GM19438 (cell line): ENCODE measurements around the gene GAL3ST2.

Experiments
- ATAC-seq: cut with Tn5 transposase; IDR thresholded peaks from one replicate; pipeline ENCODE4 v1.9.1; 2021; ENCODE audit warnings: low read depth; ENCODE audit not compliant: unreplicated experiment

Gene GAL3ST2

DNA sequence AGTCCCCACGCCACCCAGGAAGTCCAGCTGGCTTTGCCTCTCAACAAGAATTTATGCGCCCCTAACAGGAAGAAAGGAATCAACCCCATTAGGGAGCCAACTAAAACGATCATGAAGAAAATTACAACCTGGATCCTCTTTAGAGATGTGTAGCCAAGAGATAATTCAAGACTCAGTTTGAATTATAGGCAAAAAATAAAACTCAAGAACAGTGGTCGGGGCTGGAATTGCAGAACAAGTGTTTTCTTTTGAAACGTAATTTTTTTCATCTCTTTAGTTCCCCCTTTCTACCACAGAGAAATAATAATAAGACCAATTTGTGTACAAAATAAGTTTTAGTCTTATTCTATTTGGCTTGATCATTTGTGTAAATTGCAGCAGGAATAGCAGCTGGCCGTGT is 59.7 kb downstream of the GAL3ST2 start:
- no peak for ATAC-seq

DNA sequence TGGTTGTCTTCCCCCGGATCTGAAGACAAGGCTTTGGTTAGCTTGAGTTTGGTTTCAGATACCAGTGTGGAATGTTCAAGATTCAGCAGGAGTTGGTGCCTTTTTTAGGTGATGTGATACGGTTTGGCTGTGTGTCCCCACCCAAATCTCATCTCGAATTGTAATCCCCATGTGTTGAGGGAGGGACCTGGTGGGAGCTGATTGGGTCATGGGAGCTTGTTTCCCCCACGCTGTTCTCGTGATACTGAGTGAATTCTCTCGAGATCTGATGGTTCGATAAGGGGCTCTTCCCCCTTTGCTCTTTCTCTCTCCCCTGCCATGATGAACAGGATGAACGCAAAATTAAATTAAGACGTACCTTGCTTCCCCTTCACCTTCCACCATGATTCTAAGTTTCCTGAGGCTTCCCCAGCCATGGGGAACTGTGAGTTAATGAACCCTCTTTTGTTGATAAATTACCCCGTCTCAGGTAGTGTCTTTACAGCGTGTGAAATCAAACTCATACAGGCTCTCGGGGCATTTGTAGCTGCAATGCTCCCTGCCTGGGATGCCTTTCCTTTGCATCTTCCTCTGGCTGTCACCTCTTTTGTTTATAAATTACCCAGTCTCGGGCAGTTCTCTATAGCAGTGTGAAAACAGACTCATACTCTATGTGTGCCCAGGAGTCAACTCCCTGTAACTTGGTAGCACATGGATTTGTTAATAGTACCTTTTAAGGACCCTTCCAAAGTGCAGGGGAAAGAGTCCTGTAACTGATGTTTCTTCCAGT is 60.8 kb downstream of the GAL3ST2 start:
- ATAC-seq: no peak

DNA sequence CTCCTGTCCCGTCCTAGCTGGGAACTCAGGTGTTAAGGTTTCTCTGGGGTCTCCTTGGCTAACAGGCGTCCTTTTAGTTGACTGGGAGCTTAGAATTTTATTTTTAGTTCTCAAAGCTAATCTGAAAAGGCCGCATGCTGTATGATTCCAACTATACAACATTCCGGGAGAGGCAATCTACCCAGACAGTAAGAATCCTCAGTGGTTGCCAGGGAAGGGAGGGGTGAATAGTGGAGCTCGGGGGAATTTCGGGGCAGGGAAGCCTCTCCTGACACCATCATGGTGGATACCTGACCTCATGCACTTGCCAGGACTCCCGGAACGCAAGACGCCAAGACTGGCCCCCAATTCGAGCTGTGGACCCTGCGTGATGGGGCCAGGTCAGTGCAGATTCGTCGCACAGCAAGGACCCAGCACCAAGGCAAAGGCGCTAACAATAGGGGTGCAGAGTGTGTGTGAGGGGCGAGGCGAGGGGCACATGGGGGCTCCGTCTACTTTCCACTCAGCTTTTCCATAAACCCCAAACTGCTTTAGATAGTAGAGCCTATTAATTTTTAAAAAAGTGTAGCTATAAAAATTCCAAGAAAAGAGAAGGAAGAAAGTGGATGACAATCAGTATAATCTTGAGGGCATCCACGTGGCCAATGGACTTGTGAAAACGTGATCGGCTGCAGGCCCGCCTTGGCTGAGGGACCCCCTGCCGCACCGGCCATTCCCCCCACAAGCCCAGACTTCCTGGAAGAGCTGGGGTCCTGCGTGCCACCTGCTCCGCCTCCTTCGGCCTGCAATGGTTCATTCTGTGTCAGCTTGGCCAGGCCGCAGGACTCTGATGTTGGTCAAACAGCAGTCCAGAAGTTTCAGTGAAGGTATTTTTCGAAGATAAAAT is 64.8 kb downstream of the GAL3ST2 start:
- ATAC-seq: no peak

DNA sequence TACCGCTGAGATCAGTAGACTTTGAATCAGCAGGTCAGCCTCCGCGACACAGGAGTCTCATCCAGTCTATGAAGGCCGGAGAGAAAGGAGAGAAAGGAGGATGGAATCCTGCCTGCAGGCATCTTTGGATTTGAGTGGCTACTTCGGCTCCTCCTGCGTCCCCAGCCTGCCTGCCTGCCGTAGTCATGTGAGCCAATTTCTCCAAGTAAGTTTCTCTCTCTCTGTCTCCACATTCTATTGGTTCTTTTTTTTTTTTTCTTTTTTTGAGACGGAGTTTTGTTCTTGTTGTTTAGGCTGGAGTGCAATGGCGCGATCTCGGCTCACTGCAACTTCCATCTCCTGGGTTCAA is 65.4 kb downstream of the GAL3ST2 start:
- no peak for ATAC-seq

DNA sequence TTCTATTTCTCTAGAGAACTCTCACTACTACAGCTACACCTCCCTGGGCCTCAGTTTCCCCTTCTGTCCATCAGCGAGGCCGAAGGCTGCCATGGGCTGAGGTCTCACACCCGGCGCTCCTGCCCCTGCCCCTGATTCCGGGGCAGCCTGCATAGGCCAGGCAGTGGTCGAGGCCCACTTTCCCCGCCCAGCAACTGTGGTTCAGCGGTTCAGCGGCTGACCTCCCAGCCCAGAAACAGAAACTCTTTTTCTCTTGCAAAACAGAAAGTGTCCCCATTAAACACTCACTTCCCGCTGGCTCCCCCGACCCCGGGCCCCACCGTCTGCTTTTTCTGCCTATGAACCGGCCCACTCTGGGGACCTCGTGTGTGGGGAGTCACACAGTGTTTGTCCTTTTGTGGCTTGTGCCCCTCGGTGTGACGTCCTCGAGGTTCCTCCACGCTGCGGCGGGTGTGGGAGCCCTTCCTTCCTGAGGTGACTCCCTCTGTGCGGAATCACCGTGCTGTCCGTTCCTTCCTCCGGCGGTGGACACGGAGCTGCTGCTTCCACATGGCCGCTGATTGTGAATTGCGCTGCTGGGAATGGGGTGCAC is 66.1 kb downstream of the GAL3ST2 start:
- no peak for ATAC-seq

DNA sequence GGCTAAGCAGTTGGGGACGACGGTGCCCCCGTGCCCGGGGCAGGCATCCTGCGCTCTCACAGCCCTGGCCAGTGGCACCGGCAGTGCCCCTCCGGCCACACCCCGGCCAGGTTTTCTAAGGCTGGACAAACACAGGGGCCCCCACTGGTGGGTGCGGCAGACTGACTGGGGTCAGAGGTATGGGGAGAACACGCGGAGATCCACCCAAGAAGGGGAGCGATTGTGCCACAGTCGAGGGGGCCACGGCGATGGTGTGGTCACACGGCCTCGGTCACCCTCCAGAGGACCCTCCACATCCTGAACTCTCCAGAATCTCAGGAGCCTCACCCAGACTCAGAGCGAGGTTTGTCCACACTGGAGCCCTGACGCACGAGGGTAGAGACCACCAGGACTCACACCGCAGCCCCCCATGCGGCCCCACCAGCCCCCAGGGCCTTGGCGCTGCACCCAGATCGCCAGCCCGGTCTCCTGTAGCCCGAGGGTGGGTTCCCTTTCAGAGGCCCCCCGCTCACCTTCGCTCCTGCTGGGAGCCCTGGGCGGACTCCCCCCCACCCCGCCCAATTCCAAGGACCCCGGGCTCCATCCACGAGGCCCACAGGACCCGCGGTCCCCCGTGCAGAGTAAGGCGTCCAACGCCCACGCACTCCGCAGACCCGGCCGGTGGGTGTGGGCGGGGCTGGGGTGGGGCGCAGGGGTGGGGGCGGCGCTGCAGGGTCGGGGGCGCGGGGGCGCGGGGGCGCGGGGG is 66.9 kb downstream of the GAL3ST2 start:
- ATAC-seq: no peak

DNA sequence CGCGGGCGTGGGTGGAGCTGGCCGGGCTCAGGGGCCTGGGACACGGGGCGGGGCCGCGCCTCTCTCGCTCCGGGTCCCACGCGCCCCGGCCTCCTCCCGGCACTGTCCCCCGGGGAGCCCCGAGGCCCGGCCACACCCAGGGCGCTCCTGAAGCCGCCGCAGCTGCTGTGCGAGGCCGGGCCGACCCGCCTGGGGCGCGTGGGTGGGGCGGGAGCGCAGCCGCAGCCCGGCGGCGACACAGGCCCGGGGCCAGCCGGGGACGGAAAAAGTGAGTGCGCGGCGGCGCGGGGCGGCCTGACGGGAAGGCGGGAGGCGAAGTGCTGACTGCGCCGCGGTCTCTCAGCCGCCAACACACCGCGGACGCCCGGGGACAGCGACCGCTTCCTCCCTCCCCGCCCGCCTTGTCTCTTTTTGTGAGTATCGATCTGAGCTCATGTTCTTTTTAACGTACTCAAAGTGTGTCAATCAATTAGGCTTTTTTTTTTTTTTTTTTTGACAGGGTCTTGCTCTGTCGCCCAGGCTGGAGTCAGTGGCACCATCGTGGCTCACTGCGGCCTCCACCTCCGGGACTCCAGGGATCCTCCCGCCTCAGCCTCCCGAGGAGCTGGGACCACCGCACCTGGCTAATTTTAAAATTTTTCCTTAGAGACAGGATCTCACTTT is 67.6 kb downstream of the GAL3ST2 start:
- ATAC-seq: no peak

DNA sequence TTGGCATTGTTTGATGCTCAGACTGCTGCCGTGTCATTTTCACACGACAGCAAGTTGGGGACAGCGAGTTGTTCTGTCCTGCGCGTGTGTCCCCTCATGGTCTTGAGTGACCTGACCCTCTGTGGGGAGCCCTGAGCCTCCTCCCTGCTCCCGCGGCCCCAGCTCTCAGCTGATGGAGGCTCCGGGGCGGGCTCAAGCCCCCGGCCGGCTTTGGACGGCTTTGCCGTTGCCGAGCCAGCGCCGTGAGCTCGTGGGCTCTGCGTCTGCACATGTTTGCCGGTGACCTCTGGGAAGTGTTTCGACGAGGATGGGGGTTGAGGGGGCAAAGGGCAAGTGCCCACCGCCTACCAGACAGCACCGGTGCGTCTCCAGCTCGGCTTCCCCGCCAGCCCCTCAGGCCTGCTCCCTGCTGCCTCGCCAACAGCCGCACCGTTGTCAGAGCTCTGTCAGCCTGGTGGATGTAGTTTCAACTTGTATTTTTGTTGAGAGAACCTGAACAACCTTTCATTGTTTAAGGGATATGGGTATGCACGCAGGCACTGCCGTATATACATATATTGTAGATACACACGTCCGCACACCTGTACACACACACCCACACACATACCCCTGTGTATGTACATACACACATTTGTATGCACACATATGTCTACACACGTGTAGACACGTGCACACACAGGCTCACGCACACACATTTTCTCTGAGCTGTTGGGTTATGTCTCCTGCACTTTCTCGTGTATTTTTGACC is 68.4 kb downstream of the GAL3ST2 start:
- no peak for ATAC-seq

DNA sequence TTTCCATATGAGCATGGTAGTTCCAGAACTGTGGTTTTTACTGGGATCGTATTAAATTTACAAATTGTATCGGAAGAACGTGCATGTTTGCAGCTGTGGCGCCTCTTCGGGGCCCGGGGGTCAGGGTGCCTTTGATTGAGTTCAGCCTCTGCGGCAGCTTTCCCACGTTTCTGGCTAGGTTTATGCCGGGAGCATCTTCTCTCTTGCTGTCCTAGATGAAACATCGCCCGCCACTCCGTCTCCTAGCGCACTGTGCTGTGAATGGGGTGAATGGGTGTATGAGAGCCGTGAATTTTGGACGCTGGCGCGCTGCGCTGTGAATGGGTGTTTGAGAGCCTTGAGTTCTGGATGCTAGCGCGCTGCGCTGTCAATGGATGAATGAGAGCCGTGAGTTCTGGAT is 69.8 kb downstream of the GAL3ST2 start:
- ATAC-seq: no peak

DNA sequence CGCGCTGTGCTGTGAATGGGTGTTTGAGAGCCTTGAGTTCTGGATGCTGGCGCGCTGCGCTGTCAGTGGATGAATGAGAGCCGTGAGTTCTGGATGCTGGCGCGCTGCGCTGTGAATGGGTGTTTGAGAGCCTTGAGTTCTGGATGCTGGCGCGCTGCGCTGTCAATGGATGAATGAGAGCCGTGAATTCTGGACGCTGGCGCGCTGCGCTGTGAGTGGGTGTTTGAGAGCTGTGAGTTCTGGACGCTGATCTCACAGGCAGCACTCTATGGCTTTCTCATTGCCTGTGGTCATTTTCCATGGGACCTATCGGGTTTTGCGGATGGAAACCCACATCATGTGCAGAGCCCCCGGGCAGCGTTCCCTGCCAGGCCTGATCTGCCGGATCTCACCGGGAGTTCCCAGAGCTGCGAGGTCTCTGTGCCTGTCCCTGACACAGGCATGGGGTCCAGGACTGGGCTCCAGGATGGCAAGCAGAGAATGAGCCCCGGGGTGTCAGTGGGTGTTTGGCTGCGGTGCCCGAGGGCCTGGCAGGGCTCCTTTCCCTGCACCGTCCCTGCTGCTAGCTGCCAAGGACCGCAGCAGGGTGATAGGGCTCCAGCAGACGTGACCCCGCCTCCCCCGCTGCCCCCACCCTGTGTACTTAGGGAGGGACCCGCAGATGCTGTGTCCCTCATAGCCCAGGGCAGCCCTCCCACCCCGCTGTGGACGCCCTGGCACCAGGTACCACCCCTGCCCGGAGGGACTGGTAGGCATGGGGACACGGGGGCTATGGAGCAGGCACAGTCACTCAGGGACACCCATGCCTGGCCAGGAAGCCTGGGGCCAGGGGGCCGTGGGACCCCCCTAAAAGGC is 72.4 kb downstream of the GAL3ST2 start:
- no peak for ATAC-seq

DNA sequence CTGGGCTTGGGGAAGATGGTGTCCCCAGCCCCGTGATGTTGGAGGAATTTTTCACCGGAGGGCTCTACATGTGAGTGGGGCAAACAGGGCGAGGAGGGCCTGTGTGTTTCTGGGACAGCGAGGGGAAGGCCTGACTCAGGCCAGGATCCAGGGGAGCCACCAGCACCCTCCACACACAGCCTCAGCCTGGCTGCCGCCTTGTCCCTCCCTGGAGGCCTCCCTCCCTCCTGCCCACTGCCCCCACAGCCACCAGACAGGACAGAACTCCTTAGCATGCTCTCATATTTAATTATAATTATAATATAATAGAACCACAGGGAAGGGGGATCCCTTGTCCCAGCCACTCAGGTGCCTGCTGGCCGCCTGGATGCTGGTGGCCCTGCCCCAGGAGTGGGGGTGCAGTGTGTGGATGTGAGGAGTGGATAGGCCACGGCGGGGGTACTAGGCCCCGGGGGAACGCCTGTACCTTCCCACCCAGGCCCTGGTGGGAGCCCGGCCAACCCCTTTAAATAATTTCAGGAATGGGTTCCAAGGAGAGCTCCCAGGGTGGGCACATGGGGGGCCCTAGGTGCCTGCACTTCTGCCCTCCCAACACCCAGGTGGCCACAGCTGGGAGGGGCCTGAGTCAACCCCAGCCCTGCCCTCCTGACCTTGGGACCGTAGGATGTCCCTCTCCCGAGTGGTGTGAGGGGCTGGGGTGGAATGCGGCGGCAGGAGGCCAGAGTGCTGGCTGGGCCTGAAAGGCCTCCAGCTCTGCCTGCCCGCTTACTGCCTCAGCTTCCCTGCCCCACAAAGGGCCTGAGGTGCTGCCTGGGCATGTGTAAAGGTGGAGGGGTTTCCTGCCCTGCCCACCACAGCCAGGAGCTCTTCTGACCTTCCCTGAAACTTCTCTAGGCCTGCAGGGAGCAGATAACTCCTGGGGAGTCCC is 73.3 kb downstream of the GAL3ST2 start:
- ATAC-seq: no peak

DNA sequence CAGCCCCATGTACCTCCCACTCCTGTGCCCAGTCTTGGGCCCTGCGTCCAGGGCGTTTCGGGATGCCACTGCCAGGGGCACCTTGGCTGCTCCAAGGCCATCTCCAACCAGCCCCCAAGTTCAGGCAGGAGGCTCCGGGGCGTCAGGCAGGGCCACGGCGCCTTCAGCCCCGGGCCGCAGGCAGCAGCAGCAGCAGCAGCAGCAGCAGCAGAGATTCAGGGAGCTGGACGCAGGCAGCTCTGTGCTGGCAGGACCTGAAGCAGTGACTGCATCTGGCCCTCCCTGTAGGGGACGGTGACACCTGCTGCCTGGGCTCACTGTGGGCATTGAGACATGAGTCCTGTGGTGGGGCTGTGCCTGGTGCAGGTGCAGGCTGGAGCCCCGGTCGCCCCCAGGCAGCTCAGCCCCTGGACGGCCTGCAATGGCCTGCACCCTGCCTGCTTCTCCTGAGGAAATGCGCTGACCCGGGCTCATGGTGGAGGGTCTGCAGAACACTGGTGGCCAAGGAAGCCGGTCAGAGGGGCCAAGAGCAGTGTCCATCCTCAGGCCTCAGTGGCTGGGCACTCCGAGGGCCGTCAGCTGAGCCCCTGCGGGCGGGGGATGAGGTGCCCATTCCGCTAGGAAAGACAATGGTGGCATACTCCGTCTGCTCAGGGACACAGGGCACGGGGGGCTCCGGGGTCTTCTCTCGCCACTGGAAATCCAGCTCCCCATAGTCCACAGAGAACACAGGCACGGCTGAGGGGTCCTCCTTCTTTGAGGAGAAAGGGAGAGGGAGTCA is 74.1 kb downstream of the GAL3ST2 start:
- ATAC-seq: no peak

DNA sequence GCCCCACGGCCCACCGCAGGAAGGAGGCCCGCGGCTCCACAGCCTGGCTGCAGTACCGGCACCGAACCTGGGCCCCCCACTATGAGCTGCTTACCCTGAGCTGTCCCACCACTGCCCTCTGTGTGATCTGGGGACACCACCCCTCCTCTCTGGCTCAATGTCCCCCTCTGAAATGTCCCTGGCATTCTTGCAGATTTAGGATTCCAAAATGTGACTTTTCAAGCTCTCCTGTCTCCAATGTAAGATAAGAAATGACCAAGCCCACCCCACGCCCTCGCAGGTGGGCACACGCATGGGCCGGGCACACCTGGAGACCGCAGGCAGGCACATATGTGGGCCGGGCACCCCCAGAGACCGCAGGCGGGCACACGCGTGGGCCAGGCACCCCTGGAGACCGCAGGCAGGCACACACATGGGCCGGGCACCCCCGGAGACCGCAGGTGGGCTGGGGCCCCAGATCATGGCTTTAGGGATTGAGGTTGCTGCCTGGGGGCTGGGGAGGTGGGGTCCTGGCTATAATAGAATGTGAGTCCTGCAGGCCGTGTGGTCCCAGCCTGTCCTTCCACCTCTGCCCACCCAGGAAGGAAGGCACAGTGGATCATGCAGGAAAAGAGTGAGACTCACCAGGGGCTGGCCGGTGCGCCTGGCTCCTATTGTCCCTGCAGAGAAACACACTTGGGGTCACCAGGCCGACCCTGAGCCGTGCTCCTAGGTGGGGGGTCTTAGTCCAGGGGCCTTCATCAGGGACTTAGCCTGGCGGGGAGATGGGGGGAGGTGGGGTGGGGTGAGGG is 74.9 kb downstream of the GAL3ST2 start:
- no peak for ATAC-seq

DNA sequence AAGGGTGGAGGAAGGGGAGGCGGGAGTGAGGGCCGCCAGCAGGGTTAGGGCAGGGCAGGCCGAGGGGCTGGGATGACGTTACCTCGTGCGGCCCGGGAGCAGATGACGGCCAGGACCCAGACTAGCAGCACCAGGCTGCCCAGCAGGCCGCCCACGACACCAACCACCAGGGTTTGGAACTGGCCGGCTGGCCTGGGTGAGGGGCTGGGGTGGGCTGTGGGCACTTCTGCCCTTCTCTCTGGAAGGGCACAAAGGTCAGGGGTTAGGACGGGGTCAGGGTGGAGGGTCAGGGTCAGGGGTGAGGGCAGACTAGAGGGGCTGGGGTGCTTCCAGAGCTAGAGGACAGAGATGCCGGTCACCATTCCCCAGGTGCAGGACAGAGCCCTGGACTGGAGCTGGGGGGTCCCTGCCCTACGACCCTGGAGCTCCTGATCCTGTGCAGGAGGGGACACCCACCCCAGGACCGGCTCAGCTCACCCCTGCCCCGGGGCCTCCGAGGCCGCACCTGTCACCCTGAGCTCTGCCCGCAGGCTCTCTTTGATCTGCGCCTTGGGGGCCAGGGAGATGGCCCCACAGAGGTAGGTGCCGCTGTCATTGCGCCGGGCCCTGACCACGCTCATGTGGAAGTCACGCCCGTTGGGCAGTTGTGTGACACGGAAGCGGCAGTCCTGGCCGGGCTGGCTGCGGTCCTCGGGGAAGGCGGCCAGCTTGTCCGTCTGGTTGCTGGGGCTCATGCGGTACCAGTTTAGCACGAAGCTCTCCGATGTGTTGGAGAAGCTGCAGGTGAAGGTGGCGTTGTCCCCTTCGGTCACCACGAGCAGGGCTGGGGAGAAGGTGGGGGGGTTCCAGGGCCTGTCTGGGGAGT is 75.7 kb downstream of the GAL3ST2 start:
- no peak for ATAC-seq

DNA sequence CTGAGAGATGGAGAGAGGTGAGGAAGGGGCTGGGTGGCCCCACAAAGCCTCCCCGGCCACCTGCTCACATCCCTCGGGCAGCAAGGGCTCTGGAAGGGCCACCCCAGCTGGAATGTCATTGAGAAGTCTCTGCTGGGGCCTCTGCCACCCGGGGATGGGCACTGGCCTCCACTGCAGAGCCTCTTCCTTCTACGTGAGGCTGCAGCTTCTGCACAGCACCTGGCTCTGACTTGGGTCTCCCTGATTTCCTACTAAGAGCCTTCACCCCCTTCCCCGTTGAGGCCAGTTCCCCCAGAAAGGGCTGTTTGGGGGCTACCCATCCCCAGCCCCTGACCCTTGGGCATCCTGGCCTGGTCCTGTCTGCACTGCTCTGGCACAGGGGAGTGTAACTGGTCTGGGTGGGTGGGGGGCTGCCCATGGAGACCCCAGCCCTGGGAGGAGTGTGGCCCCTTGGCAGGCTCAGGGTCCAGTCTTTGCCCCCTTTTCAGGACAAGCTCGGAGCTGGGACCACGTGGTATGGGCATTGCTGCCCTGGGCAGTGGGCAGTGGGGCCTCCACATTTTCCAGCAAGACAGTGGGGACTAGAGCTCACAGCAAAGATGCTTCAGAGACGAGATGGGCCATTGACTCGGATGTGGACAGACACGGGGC is 76.5 kb downstream of the GAL3ST2 start:
- no peak for ATAC-seq
